Activated CD4-positive, CD25-positive, alpha-beta regulatory T cell (primary cell): ENCODE measurements around the gene PKDREJ.

ENCODE experiments used
- DNase-seq, 4 experiments: peaks; one replicate each; lab custom pipeline; 2025; lab: John Stamatoyannopoulos, UW

PKDREJ gene

GRCh38 chr22:46290121-46290842 is 27.1 kb upstream of the PKDREJ start:
- no peak for DNase-seq

GRCh38 chr22:46289244-46289891 is 26.2 kb upstream of the PKDREJ start:
- no peak for DNase-seq

GRCh38 chr22:46288846-46289243 is 25.7 kb upstream of the PKDREJ start:
- no peak for DNase-seq

- no peak for DNase-seq
These were observed 25.0 kb upstream of the PKDREJ start for GRCh38 chr22:46287873-46288751.

- no peak for DNase-seq
These were observed 24.1 kb upstream of the PKDREJ start for GRCh38 chr22:46286941-46287872.

- no peak for DNase-seq
These were observed 22.9 kb upstream of the PKDREJ start for GRCh38 chr22:46286006-46286405.

GRCh38 chr22:46281866-46282678 is 18.9 kb upstream of the PKDREJ start:
- no peak for DNase-seq

GRCh38 chr22:46280999-46281623 is 18.0 kb upstream of the PKDREJ start:
- no peak for DNase-seq

GRCh38 chr22:46280063-46280817 is 17.1 kb upstream of the PKDREJ start:
- DNase-seq = no peak

- DNase-seq = no peak
These were observed 15.8 kb upstream of the PKDREJ start for GRCh38 chr22:46278656-46279645.

- DNase-seq = no peak
These were observed 13.4 kb upstream of the PKDREJ start for GRCh38 chr22:46276563-46276962.

- DNase-seq = no peak
These were observed 12.4 kb upstream of the PKDREJ start for GRCh38 chr22:46275455-46276122.

- DNase-seq = no peak
These were observed 11.2 kb upstream of the PKDREJ start for GRCh38 chr22:46274381-46274780.

- no peak for DNase-seq
These were observed 10.4 kb upstream of the PKDREJ start for GRCh38 chr22:46273432-46274148.

GRCh38 chr22:46272762-46273431 is 9.8 kb upstream of the PKDREJ start:
- no peak for DNase-seq

GRCh38 chr22:46272196-46272595 is 9.1 kb upstream of the PKDREJ start:
- no peak for DNase-seq
